ENCODE data around the gene FUCA1.
"Not testable (repeated sequence)": the region's sequence is repeated elsewhere in the genome, so short reads cannot be mapped to it uniquely, and the experiment has no call there.

The FUCA1 gene

DNA sequence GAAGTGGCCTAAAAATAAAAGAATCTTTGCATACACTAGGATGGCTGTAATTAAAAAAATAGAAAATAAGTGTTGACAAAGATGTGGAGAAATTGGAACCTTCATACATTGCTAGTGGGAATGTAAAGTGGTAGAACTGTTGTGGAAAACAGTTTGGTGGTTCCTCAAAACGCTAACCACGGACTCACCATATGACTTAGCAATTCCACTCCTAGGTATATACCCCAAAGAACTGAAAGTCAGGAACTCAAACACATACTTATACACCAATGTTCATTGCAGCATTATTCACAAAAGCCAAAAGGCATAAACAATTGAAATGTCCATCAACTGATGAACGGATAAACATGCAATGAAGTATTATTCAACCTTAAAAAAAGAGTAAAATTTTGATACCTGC, 32.1 kb downstream of the FUCA1 start:
- no peak for DNase-seq

DNA sequence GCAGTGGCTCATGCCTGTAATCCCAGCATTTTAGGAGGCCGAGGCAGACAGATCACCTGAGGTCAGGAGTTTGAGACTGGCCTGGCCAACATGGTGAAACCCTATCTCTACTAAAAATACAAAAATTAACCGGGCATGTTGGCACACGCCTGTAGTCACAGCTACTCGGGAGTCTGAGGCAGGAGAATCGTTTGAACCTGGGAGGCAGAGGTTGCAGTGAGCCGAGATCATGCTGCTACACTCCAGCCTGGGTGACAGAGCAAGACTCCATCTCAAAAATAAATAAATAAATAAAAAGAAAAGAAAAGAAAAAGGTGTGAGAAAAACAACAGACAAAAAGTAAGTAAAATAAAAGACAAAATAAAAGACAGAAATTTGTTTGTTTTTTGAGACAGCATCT, 33.9 kb downstream of the FUCA1 start:
- DNase-seq = not testable (repeated sequence)

DNA sequence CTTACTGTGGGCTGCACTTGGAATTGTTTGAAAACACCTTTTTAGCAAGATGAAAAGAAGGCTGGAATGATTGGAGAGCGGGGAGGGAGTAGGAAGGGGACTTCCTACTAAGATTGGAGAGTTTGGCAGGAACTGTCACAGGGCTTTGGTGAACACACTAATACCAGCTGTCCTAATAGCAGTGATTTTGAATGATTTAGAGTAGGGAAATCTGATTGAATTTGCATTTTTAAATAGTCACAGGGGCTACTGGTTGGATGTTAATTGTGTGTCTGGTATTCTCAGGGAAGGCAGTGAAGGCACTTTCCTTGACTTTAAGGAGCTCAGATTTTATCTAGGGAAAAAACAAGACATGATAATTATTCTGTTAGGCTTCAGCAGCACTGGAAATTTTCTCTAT, 40.4 kb downstream of the FUCA1 start:
- no peak for DNase-seq

DNA sequence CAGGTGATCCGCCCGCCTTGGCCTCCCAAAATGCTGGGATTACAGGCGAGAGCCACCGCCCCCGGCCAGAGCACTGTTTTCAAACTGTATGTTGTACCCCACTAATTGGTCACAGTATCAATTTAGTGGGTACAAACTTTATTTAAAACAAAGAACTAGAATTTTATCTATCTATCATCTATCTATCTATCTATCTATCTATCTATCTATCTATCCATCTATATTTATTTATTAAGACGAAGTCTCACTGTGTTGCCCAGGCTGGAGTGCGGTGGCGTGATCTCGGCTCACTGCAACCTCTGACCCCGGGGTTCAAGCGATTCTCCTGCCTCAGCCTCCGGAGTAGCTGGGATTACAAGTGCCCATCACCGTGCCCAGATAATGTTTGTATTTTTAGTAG, 41.5 kb downstream of the FUCA1 start:
- not testable (repeated sequence) for DNase-seq

DNA sequence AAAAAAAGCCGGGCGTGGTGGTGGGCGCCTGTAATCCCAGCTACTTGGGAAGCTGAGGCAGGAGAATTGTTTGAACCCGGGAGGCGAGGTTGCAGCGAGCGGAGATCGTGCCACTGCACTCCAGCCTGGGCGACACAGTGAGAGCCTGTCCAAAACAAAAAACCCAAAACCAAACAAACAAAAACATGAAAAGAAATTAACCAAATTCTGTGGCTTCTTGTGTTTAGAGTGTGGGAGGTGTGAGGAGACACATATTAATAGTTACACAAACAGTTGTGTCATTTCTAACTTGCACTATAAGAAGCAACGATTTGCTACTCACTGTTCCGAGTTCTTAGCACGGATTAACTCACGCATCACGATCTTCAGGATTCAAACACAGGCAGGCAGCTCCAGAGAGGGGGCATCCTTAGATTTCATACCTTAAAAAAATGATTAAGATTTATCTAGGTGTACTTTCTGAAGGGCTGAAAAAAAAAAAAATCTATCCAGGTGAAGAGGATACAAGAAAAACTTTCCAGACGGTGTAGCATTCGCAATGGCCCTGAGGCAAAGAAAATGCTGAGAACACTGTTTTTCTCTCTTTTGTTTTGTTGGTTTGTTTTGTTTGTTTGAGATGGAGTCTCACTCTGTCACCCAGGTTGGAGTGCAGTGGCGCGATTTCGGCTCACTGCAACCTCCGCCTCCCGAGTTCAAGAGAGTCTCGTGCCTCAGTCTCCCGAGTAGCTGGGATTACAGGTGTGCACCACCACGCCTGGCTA, 42.1 kb downstream of the FUCA1 start:
- no peak for DNase-seq

DNA sequence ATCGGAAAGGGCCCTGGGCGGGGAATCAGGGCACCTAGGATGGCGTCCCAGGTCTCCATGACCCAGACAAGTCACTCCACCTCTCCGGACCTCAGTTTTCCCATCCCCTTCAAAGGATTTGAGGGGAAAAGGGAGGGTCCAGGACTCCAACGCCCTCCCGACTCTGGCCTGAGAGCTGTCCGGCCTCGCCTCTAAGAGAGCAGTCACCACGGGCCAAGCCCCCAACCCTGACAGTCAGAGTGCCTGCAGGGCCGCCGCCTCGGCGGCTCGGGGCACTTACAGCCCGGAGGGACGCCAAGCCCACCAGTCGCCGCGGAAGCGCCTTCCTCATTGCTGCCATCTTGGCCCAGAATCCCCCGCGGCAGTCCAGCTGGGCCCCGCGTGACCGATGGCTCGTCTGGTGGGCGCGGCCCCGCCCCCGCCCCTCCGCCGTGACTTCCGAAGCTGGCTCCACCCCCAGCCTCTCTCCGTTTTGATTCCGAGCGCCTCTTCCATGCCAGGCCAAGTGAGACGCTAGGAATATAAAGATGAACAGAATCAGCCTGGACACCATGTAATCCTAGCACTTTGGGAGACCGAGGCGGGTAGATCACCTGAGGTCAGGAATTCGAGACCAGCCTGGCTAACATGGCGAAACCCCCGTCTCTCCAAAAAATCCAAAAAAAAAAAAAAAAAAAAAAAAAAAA, 42.9 kb downstream of the FUCA1 start, which contains the start of gene HMGCL:
Gene HMGCL, minus strand, starts transcription at position 354 of the 686 bp plus-strand sequence. Its CDS starts 14 bp downstream, at position 340.
- DNase-seq = peak; percentile 94

DNA sequence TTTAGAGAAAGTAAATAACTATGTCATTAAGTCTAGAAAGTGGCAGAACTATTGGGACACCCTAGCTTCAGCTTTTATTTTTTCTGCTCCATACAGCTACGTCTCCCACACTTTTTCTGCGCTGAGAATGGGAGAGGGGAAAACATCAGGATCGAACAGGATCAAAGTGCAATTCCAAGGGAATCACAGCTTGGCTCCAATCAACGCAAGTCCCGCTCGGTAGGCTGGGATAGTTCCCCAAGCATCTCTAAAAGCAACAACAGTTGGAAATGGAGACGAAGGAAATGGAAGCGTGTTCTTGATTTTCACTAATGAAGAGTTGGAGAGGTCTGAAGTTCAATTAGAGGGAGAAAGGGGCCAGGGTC, 43.4 kb downstream of the FUCA1 start:
- DNase-seq = no peak

DNA sequence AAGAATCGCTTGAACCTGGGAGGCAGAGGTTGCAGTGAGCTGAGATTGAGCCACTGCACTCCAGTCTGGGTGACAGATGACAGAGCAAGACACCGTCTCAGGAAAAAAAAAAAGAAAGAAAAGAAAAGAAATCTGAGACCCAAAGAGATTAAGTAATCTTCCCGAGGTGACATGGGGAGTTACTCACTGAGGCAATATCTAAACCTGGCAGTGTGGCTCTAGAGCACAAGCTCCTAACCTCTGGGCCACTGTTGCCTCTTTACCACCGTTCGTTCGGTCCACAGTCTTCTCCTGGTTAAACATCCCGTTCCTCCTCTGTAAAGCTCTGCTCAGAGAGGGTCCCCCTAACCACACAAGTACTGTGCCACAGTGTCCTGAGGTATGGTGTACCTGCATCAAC, 44.3 kb downstream of the FUCA1 start:
- DNase-seq = no peak

DNA sequence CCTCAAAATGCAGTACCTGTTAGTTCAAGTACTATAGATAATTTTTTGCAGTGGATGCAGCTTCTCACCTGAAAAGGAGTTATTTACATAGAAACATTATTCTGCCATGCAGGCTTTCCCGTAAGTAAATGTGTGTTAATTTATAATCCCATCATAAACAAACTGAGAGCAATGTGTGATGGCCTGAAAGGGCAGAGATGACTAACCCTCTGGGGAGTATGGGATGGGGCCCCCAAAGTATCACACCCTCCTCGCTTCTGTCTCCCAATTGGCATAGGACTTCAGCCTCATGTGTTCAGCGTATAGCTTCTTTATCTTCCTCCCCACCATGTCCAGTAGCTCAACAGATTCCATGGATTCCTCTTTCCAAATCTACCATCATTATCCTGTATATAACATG, 50.5 kb downstream of the FUCA1 start:
- DNase-seq = no peak

DNA sequence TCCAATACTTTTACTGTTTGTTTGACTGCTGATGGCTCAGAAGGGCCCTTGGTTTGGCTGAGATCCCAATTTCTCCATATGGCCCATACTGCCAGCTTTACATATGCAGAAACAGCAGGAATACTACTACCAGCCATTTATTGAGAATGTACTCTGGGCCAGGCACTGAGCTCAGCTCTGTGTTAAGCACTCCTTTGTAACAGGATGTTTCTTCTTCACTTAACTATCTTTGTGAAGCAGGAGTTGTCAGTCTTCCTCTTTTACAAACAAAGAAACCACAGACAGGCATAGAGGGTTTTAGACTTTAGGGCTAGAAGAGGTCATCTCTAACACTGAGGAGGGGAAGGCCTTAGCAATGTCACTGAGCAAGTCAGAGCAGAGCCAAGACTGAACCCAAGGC, 51.2 kb downstream of the FUCA1 start:
- DNase-seq = no peak

DNA sequence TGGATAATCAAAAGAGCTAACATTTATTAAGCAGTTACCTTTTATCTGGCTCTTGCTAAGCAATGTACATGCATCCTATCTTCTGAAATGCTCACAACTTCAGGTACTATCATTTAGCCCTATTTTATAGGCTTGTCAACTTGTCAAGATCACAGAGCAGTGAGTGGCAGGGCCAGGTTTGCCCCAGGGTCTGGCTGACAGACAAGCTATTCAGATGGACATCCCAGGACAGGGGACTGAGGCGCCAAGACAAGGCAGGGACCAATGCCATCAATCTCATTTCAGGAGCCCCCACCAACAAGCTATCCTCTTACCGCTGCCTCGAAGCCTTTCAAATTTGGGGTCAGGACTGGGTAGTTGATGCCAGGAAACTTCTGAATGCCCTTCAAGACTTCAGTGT, 51.7 kb downstream of the FUCA1 start:
- DNase-seq = no peak

DNA sequence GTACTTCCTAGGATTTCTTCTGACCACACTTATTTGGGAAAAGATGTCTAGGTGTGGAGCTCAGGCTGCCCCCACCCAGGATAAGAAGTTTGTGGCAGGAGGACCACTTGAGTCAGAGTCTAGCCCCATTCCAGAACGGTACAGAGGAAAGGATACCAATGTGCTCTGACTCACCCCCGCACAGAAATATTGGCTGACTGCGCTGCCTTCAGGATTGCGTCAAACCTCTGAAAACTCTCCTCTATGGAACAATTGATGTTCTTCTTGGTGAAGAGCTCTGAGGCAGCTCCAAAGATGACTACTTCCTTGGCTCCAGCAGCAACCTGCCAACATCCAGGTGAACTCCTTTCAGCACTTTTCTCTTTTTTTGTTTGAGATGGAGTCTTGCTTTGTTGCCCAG, 54.1 kb downstream of the FUCA1 start:
- no peak for DNase-seq

DNA sequence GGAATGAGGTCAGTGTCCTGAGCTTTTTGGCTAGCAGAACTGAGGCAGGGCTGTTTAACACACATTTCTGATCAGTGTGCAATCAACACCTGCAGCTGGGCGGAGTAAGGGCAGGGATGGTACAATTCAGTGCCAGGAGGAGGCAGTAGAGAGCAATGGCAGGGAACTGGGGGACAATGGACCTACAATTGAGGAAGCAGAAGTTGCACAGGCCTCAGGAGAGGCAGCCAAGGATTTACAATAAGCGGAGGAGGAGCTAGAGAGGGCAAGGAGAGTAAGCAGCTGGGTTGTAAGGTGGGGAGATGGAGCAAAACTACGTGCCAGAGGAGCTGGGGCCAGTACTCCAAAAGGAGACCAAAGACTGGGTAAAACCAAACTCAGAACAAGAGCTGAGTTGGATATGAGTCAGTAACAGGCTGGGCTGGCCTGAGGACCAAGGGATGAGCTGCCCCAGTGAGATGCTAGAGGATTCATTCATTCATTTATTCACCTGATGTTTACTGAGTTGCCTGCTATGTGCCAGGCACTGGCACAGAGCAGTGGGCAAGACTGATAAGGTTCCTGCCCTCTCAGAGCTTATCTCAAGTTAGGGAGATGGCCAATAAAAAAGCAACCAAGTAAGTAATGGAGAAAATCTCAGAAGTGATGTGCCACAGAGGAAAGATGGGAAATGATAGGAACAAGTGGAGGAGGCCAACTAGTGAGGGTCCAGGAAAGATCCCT, 57.1 kb downstream of the FUCA1 start:
- DNase-seq = peak; percentile 78

DNA sequence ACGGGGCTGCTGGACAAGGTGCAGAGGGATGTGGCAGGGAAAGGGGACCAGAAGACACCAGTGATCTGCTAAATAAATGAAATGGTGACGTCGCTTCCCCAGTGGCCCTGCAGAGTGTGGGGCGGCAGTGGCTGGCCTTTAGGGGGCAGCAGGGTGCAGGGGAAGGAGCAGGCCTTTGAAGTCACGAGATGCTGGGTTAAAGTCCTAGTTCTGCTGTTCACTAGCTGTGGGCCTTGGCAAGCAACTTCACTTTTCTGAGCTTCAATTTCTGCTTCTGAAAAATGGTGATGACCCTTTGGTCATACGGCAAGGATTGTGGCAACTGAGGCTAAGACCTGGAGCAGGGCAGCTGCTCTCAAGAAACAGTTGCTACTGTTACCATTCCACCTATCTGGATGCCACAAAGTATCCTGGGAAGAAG, 58.3 kb downstream of the FUCA1 start:
- DNase-seq = peak; percentile 89

DNA sequence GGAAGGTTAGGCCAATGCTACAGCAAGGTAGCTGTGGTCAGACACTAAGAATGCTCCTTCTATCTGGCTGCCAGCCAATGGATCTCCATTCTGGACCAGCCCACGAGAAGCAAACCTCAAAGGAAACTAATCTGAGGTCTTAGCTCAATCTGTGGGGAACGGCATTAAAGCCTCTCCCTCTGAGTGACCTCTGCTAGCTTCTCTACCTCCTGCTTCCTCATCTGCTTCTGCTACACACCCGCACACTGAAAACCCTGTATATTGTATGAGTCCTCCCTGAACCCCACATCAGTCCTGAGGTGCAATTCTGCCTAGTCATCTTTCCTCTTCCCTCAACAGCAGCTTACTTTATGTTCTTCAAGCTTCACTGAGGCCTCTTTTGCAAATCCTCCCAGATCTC, 60.6 kb downstream of the FUCA1 start:
- no peak for DNase-seq

DNA sequence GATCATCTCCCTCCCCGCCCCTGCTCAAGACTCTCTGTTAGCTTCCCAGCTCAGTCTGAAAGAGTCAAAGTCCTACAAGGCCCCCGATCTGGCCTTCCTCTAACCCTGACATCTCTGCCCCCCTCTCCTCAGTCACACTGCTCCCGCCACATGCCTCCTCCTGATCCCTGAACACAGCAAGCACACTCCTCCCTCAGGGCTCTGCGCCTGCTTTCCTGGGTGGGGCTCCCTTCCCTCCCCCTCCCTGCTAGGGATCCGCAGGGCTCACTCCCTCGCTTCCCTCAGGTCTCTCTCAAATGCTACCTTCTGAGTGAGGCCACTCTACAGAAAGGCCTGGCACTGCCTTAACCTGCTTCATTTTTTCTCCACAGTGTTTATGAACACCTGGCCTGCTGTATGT, 61.8 kb downstream of the FUCA1 start:
- no peak for DNase-seq

DNA sequence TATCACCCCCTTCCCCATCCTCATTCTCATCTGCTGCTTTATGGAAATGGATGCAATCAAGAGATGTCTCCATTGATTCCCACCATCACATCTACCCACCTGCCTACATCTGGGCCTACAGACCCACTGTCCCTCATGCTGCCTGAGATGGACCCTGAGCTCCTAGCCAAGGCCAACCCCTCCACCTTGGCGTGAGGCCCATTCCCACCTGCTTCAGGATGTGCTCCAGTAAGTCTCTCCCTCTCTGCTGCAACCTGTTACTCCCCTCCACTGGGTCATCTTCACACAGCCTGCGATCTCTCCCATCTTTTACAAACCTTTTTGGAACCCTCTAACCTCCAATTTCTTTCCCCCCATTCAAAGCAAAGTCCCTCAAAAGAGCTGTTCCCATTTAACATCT, 63.1 kb downstream of the FUCA1 start:
- DNase-seq = no peak

DNA sequence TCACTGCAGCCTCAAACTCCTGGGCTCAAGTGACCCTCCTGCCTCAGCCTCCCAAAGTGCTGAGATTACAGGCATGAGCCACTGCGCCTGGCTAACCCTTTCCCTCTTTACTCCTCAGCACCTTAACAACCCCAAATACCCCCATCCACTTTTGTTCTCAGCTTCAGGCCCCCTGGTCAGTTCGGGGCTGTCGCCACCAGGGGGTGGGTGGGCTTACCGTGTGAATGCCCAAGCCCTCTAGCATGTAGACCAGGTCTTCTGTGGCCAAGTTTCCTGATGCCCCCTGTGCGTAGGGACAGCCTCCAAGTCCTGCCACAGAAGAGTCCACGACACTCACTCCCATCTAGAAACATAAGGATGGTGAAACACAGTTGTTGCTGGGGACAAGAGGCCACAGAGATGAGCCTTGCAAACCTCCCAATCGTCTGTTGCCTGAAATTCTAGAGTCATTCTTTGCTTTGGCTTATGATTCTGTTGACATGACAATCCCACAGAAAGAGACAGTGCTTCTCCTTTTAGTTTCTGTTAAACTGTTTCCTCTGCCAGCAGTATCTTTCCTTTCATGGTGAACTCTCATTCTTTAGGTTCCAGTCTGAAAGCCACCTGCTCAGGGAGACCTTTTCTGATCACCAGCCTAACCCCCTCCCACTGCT, 63.8 kb downstream of the FUCA1 start:
- DNase-seq = no peak

DNA sequence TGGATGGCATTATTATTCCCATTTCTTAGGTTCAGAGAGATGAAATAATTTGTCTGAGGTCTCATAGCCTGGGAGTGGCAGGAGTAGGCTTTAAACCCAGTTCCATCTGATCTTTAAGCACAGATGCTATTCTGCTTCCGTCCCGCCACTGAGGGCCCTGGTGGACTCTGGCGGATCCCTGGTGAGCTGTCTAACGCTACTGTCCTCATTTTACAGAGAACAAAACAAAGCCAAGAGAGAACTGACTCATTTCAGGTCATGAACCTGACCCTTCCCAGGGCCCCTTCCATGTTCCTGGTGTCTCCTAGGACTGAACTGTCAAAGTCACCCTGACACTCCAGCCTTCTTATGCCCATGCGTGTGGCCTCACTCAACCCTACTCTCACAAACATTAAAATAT, 64.4 kb downstream of the FUCA1 start:
- no peak for DNase-seq

DNA sequence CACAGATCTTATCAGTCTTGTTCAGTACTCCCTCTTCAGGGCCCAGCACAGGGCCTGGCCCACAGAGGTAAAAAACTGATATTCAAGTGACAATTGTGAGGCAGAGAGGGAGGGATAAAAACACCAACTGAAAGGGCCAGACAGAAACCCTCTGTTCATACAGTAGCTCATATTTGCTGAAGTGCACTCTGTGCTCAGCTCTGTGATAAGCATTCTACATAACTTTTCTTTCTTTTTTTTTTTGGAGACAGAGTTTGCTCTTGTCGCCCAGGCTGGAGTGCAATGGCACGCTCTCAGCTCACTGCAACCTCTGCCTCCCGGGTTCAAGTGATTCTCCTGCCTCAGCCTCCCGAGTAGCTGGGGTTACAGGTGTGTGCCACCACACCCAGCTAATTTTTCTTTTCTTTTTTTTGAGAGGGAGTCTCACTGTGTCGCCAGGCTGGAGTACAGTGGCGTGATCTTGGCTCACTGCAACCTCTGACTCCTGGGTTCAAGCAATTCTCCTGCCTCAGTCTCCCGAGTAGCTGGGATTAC, 65.2 kb downstream of the FUCA1 start:
- not testable (repeated sequence) for DNase-seq

DNA sequence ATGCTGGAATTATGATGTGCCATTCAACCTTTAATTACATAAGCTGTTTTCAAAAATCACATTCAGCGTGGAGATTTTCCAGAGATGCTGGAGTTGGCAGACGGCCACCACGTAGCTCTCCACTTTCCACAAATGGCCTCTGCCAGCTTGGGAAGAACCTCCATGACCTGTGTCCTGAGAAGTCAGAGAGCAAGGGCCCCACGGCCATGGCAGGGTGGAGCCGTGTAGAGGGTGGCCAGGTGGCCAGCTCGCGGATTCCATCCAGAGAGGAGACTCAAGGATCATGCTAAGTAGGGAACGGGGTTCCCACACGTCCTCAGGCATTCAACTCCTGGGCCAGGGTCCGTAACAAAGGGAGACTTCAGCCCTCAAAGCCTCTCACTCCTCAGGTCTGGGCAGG, 66.2 kb downstream of the FUCA1 start:
- DNase-seq = no peak

DNA sequence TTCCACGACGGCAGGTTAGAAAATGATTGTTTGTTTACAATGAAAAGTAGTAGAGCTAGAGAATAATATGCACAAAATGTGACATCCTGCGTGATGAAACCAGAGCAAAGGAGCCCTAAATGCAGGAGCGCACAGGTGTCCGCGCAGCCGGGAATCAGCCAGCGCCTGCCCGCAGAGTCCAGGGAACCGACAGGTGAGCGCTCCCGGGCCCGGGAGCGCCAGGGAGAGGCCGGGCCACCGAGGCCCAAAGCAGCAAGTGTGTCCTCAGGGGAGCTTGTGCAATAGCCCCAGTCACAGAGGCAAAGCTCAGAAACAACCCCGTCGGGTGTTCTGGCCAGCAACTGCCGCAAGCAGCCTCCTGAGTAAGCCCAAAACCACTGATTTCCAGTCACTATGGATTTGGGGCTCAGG, 66.7 kb downstream of the FUCA1 start:
- no peak for DNase-seq
